SK-N-SH treated with all-trans-retinoic acid at 6 μM for 48 hours (cell line): ENCODE measurements around the gene PPP1R36.
A peak's percentile ranks its signal among the peaks of the same experiment; 100 is the strongest.

Experiments used
- ATAC-seq: fragments of 200-7000 bp; cut with Tn5 transposase; 3 replicates; pipeline ENCODE4 v1.9.1; 2020; ENCODE audit warnings: mild to moderate bottlenecking, moderate library complexity
- ARNTL ChIP-seq: fragments of 450-650 bp; formaldehyde crosslinking; IDR thresholded peaks from 2 replicates; pipeline ENCODE4 v1.5.0; 2020; ENCODE audit warnings: low read depth, mild to moderate bottlenecking, moderate library complexity, borderline replicate concordance
- BACH2 ChIP-seq: fragments of 250-450 bp; sonication (Bioruptor Pico); IDR thresholded peaks from 2 replicates; pipeline ENCODE4 v1.9.0; 2021; ENCODE audit warnings: mild to moderate bottlenecking, borderline replicate concordance
- CREB5 ChIP-seq: fragments of 250-450 bp; sonication (Bioruptor Pico); IDR thresholded peaks from 2 replicates; pipeline ENCODE4 v1.5.1; 2020; ENCODE audit warnings: low read depth, mild to moderate bottlenecking, moderate library complexity
- CSDC2 ChIP-seq: fragments of 250-450 bp; sonication (Bioruptor Pico); IDR thresholded peaks from 2 replicates; pipeline ENCODE4 v1.5.0; 2020; ENCODE audit warnings: mild to moderate bottlenecking, moderate library complexity
- ESRRG ChIP-seq: fragments of 250-450 bp; sonication (Bioruptor Pico); IDR thresholded peaks from 2 replicates; pipeline ENCODE4 v1.6.1; 2021; ENCODE audit warnings: mild to moderate bottlenecking
- GLIS3 ChIP-seq: fragments of 250-450 bp; sonication (Bioruptor Pico); IDR thresholded peaks from 2 replicates; pipeline ENCODE4 v1.5.0; 2020; ENCODE audit warnings: mild to moderate bottlenecking, moderate library complexity
- ISL1 ChIP-seq: fragments of 250-450 bp; sonication (Bioruptor Pico); IDR thresholded peaks from 2 replicates; pipeline ENCODE4 v2.1.2; 2022; ENCODE audit warnings: mild to moderate bottlenecking, moderate library complexity
- OSR1 ChIP-seq: fragments of 250-450 bp; sonication (Bioruptor Pico); IDR thresholded peaks from 2 replicates; pipeline ENCODE4 v1.8.0; 2022; ENCODE audit warnings: moderate library complexity, mild to moderate bottlenecking, inconsistent platforms
- PATZ1 ChIP-seq: fragments of 250-450 bp; sonication (Bioruptor Pico); IDR thresholded peaks from 2 replicates; pipeline ENCODE4 v1.8.0; 2020; ENCODE audit warnings: mild to moderate bottlenecking, moderate library complexity, borderline replicate concordance
- POU6F1 ChIP-seq: fragments of 250-450 bp; sonication (Bioruptor Pico); IDR thresholded peaks from 2 replicates; pipeline ENCODE4 v1.8.0; 2021; ENCODE audit warnings: low read depth, mild to moderate bottlenecking, moderate library complexity, borderline replicate concordance
- RARB ChIP-seq: fragments of 250-450 bp; sonication (Bioruptor Pico); IDR thresholded peaks from 2 replicates; pipeline ENCODE4 v1.8.0; 2021; ENCODE audit warnings: mild to moderate bottlenecking, moderate library complexity
- SNAI2 ChIP-seq: fragments of 250-450 bp; sonication (Bioruptor Pico); IDR thresholded peaks from 2 replicates; pipeline ENCODE4 v1.5.0; 2020; ENCODE audit warnings: mild to moderate bottlenecking, moderate library complexity
- TCF4 ChIP-seq: fragments of 250-450 bp; sonication (Bioruptor Pico); IDR thresholded peaks from 2 replicates; pipeline ENCODE4 v1.8.0; 2021; ENCODE audit warnings: mild to moderate bottlenecking, moderate library complexity, borderline replicate concordance
- TOX ChIP-seq: fragments of 250-450 bp; sonication (Bioruptor Pico); IDR thresholded peaks from 2 replicates; pipeline ENCODE4 v1.8.0; 2021; ENCODE audit warnings: mild to moderate bottlenecking, moderate library complexity, borderline replicate concordance
- TSHZ2 ChIP-seq: fragments of 250-450 bp; sonication (Bioruptor Pico); IDR thresholded peaks from 2 replicates; pipeline ENCODE4 v1.5.0; 2020; ENCODE audit warnings: mild to moderate bottlenecking, moderate library complexity
- ZC3H10 ChIP-seq: fragments of 250-450 bp; sonication (Bioruptor Pico); IDR thresholded peaks from 2 replicates; pipeline ENCODE4 v1.5.1; 2021; ENCODE audit warnings: mild to moderate bottlenecking, moderate library complexity
- ZFP3 ChIP-seq: fragments of 250-450 bp; sonication (Bioruptor Pico); IDR thresholded peaks from 2 replicates; pipeline ENCODE4 v1.5.0; 2020; ENCODE audit warnings: mild to moderate bottlenecking, moderate library complexity
- ZFP30 ChIP-seq: fragments of 450-650 bp; formaldehyde crosslinking; IDR thresholded peaks from 2 replicates; pipeline ENCODE4 v1.5.0; 2022; ENCODE audit warnings: mild to moderate bottlenecking, moderate library complexity
- ZNF565 ChIP-seq: fragments of 450-650 bp; formaldehyde crosslinking; conservative IDR thresholded peaks from 2 replicates; pipeline ENCODE4 v1.5.0; 2020; ENCODE audit warnings: low read depth, mild to moderate bottlenecking, moderate library complexity
- ZNF70 ChIP-seq: fragments of 450-650 bp; formaldehyde crosslinking; IDR thresholded peaks from 2 replicates; pipeline ENCODE4 v1.5.0; 2020; ENCODE audit warnings: mild to moderate bottlenecking, moderate library complexity
- TF ChIP-seq, protein P1 (sequence below): fragments of 250-450 bp; sonication (Bioruptor Pico); IDR thresholded peaks from 2 replicates; pipeline ENCODE4 v1.5.1; 2021; ENCODE audit warnings: mild to moderate bottlenecking, moderate library complexity

The PPP1R36 gene

DNA sequence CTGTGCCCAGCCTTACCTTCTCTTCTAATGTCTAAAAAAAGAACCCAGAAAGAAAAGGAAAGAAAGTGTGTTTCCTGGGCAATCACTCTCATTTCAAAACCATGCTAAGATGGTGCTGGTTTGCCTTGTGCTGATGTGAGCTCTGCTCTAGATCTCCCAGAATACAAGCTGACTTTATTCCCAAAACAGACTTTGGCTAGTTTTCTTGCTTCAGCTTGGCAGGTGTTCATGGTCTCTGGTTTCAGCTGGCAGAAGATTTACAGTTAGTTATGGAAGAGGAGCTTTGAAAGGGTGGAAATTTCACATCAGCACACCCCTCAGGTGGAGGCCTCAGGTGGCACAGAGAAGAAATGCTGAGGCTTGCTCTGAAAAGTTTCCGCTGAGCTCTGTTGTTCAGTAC is 34.4 kb downstream of the PPP1R36 start:
- TF ChIP-seq BACH2 (CRISPR knock-in tag) (no peak), ZNF565 (CRISPR knock-in tag) (no peak), ZC3H10 (CRISPR knock-in tag) (no peak), ZFP3 (CRISPR knock-in tag) (no peak)
- no peak for ATAC-seq

- ATAC-seq: peak; percentile 63
Observed at GRCh38 chr14:64591809-64592208, 42.0 kb downstream of the PPP1R36 start.

GRCh38 chr14:64594438-64594837 is 44.7 kb downstream of the PPP1R36 start:
- ATAC-seq: no peak
- TF ChIP-seq ESRRG (no peak), SNAI2 (no peak), TOX (no peak), ARNTL (CRISPR knock-in tag) (no peak), ZFP3 (CRISPR knock-in tag) (no peak), ZNF565 (CRISPR knock-in tag) (no peak), BACH2 (CRISPR knock-in tag) (no peak), CREB5 (CRISPR knock-in tag) (no peak), RARB (CRISPR knock-in tag) (no peak), ZFP30 (CRISPR knock-in tag) (no peak), GLIS3 (no peak), POU6F1 (CRISPR knock-in tag) (no peak), PATZ1 (CRISPR knock-in tag) (no peak), ZNF70 (CRISPR knock-in tag) (no peak), TSHZ2 (no peak), TCF4 (CRISPR knock-in tag) (no peak), OSR1 (no peak), ZC3H10 (CRISPR knock-in tag) (no peak), ISL1 (no peak)
- TF ChIP-seq, protein P1, sequence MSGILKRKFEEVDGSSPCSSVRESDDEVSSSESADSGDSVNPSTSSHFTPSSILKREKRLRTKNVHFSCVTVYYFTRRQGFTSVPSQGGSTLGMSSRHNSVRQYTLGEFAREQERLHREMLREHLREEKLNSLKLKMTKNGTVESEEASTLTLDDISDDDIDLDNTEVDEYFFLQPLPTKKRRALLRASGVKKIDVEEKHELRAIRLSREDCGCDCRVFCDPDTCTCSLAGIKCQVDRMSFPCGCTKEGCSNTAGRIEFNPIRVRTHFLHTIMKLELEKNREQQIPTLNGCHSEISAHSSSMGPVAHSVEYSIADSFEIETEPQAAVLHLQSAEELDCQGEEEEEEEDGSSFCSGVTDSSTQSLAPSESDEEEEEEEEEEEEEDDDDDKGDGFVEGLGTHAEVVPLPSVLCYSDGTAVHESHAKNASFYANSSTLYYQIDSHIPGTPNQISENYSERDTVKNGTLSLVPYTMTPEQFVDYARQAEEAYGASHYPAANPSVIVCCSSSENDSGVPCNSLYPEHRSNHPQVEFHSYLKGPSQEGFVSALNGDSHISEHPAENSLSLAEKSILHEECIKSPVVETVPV (CRISPR knock-in tag): no peak

More at GRCh38 chr14:64591809-64592208, 42.0 kb downstream of the PPP1R36 start:
- TF ChIP-seq CSDC2 (CRISPR knock-in tag) (no peak), BACH2 (CRISPR knock-in tag) (no peak), POU6F1 (CRISPR knock-in tag) (no peak), ZNF565 (CRISPR knock-in tag) (no peak)
